GM10266 (cell line): ENCODE measurements around the gene NUP98.
A peak's percentile ranks its signal among the peaks of the same experiment; 100 is the strongest.

Experiments used
- DNase-seq: peaks from one replicate; pipeline ENCODE4 v3.0.0; 2012; ENCODE audit errors: extremely low spot score
- CTCF ChIP-seq: IDR thresholded peaks from 2 replicates; pipeline ENCODE4 v1.5.1; 2012; ENCODE audit warnings: mild to moderate bottlenecking, low read depth; ENCODE audit not compliant: control insufficient read depth, insufficient read depth; ENCODE audit errors: missing control alignments

Gene NUP98

DNA sequence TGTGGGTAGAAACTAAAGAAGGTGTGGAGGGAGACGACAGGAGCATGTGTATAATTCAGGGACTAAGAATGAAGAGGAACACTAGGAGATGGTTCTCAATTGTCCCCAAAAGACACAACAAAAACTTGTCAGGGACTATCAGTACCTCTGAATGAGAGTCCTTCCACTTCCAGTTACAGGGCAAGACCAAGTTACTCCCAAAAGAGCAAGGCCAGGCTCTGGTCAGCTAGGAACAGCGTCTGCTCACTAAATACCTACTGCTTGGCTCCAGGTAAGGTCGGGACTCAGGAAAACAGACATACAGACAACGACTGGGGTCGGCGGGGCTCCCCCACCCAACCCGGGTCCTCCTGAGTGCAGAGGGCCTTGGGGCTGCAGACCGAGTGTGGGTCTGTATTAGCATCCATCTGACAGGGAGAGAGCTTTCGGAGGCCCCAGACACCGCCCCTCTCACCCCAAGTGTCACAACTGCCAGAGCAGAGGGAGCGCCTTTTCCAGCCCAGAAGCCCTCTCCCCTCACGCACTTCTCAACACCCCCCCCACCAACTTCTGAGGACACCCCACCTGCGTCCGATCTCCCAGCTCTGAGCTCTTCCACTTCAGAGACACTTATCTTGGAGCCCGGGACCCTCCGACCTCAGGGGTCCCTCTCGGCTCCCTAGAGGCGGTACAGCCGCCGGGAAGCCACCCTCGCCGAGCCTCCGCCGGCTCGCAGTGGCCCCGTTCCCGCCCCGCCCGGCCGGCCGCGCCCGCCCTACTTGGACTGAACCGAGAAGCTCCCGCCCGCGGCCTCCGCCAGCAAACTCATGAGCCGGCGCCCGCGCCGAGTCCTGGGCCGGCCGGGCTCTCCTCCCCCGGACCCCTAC lies 42.9 kb upstream of the NUP98 start:
- TF ChIP-seq CTCF: no peak
- DNase-seq: no peak

DNA sequence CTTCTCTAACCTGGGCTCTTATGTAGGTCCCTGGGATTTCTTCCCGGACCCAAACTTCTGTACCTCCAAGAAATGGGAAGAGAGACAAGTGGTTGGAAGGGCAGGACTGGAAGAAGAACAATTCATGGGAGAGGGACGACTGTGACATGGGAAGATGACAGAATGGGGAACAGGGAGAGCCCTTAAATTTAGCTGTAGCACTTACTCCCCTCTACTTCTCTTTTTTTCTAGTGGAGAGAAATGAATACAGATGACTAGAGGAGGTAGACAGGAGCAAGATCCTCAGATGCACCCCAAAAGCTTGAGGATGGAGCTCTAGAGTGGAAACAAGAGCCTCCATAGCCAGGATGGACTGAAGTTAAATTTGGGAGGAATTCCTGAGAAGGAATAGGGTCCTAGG lies 41.1 kb upstream of the NUP98 start:
- no peak for DNase-seq
- no peak for TF ChIP-seq CTCF

DNA sequence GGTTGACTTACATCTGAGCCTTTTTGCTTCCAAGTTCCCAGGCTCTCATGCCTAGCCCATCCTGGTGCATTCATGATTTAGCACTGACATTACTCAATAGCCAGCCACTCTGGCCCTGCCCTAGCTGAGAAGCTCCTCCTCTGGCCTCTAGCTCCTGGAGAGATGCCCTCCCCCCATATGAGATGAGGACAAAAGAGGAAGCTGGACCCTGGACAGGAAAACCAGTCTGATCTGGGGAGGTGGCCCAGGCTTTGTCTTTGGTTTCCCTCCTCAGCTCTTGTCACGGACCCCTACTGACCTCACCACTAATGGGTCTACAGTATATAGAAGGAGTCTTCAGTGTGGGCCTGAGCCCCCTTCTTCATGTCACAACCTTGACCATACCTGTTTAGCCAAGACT lies 40.4 kb upstream of the NUP98 start:
- TF ChIP-seq CTCF: no peak
- DNase-seq: peak; percentile 58

GRCh38 chr11:3836903-3837302 lies 39.5 kb upstream of the NUP98 start:
- no peak for DNase-seq
- TF ChIP-seq CTCF: no peak

GRCh38 chr11:3835751-3836150 lies 38.4 kb upstream of the NUP98 start:
- TF ChIP-seq CTCF: no peak
- no peak for DNase-seq

DNA sequence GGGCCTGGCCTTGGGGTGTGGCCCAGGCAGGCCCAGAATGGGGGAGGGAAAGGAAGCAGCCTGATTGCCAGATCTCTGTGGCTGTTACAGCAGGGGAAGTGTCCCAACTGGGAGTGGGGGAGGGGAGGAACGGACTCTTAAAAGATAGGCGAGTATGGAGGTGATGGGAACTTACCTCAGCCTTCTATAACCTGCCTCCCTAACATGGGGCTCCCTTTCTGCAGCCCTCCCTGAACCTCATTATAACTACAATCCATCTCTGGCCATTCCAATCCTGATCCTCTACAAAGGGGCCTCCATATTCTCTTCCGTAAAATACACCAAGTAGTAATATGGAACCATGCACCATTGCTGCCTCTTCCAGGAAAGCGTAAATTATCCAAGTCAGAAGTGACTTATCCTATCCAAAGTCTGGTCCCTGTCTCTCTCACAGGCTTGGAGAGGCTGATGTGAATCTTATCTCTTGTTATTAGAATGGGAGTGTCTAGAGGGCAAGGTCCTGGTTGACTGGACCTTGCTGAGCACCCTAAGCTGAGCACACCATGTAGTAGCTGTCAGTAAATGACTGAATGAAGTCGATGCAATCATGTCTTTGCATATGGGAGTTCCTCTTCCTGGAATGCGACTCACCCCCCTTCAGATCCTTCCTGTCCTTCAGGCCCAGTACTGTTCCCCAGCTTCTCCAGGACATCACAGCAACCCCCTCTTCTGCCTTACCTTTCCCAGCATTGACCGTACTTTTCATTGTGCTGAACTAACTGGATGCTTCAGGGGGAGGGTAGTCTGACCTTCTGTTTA lies 37.5 kb upstream of the NUP98 start:
- no peak for TF ChIP-seq CTCF
- no peak for DNase-seq

DNA sequence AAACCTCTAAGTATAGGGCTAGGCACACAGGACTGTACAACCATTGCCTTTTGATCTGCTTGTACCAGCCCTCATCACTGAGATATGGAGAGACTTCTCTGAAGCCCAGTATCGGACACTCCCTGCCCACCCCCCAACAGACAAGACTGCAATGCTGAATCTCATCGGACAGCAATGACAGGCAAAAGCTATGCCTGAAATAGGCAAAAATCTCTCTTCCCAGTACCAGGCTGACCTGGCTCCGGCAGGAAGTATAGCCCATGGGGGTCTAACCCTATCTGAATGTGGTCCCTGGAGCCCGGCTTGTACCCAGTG lies 37.0 kb upstream of the NUP98 start:
- DNase-seq: no peak
- no peak for TF ChIP-seq CTCF
